NCI-H345 (cell line): Measurements from ENCODE around the gene CASS4.

Experiments
- DNase-seq: peaks from one replicate; lab custom pipeline; 2025; lab: John Stamatoyannopoulos, UW

Gene CASS4

GRCh38 chr20:56423211-56423610, 11.2 kb downstream of the CASS4 start:
- DNase-seq: no peak

GRCh38 chr20:56423886-56424285, 11.8 kb downstream of the CASS4 start:
- DNase-seq: no peak

GRCh38 chr20:56424931-56425330, 12.9 kb downstream of the CASS4 start:
- no peak for DNase-seq

GRCh38 chr20:56426026-56426425, 14.0 kb downstream of the CASS4 start:
- DNase-seq: no peak

- no peak for DNase-seq
Observed at GRCh38 chr20:56426926-56427325, 14.9 kb downstream of the CASS4 start.

GRCh38 chr20:56427797-56428196, 15.7 kb downstream of the CASS4 start:
- no peak for DNase-seq

GRCh38 chr20:56428410-56428809, 16.4 kb downstream of the CASS4 start:
- DNase-seq: no peak

- no peak for DNase-seq
Observed at GRCh38 chr20:56428881-56429280, 16.8 kb downstream of the CASS4 start.

- no peak for DNase-seq
Observed at GRCh38 chr20:56429502-56429901, 17.4 kb downstream of the CASS4 start.

GRCh38 chr20:56429941-56430340, 17.9 kb downstream of the CASS4 start:
- no peak for DNase-seq

GRCh38 chr20:56430461-56430860, 18.4 kb downstream of the CASS4 start:
- no peak for DNase-seq

- no peak for DNase-seq
Observed at GRCh38 chr20:56430957-56431356, 18.9 kb downstream of the CASS4 start.

GRCh38 chr20:56431471-56431870, 19.4 kb downstream of the CASS4 start:
- DNase-seq: no peak

GRCh38 chr20:56433221-56433879, 21.3 kb downstream of the CASS4 start:
- no peak for DNase-seq

GRCh38 chr20:56433880-56434255, 21.8 kb downstream of the CASS4 start:
- no peak for DNase-seq

- no peak for DNase-seq
Observed at GRCh38 chr20:56437196-56437960, 25.3 kb downstream of the CASS4 start.

GRCh38 chr20:56438284-56438683, 26.2 kb downstream of the CASS4 start:
- DNase-seq: no peak

- no peak for DNase-seq
Observed at GRCh38 chr20:56439771-56440291, 27.8 kb downstream of the CASS4 start.

GRCh38 chr20:56440346-56441007, 28.4 kb downstream of the CASS4 start:
- DNase-seq: no peak

- no peak for DNase-seq
Observed at GRCh38 chr20:56442389-56443365, 30.6 kb downstream of the CASS4 start.

GRCh38 chr20:56443654-56444540, 31.8 kb downstream of the CASS4 start:
- DNase-seq: no peak
